Ovary (tissue), 3 donors: ENCODE results near the gene JHY.

Experiments
- EP300 ChIP-seq: sonication (generic); formaldehyde crosslinking; IDR thresholded peaks from one replicate; pipeline ENCODE4 v1.6.1; 2017; ENCODE audit warnings: antibody characterized with exemption
- POLR2A ChIP-seq: fragments of 450-650 bp; IDR thresholded peaks from one replicate; pipeline ENCODE4 v1.6.1; 2017; ENCODE audit warnings: antibody characterized with exemption, mild to moderate bottlenecking, moderate library complexity
- TF ChIP-seq, protein P1 (sequence below), 3 donors: fragments of 450-650 bp in 2 of 3; fragments of 200-600 bp in 1 of 3; IDR thresholded peaks; one replicate each; pipeline versions ENCODE4 v1.5.1 to v1.8.0; 2016 to 2022; ENCODE audit warnings: antibody characterized with exemption in 3 of 3, mild to moderate bottlenecking in 1 of 3
- donor health status: DM: no; HTN: no; CAD: no.

DNA sequence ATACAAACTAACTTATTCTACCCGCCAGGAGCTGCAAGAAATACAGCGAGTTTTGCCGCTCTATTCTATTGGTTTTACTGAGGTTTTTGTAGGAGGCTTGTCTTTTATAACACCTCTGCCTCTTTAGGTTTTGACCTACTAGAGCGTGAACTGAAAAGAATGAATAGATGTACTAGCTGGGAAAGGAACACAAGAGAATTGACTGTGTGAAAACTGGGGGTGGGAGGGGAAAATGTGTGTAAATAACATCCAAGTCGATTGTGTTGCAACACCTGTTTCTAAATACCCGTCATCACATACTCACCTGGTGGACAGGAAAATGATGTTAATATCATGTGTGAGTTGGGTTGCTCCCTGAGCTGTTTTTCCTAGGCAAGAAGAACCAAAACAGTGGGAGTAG lies 12.9 kb upstream of the JHY start:
- TF ChIP-seq, protein P1, sequence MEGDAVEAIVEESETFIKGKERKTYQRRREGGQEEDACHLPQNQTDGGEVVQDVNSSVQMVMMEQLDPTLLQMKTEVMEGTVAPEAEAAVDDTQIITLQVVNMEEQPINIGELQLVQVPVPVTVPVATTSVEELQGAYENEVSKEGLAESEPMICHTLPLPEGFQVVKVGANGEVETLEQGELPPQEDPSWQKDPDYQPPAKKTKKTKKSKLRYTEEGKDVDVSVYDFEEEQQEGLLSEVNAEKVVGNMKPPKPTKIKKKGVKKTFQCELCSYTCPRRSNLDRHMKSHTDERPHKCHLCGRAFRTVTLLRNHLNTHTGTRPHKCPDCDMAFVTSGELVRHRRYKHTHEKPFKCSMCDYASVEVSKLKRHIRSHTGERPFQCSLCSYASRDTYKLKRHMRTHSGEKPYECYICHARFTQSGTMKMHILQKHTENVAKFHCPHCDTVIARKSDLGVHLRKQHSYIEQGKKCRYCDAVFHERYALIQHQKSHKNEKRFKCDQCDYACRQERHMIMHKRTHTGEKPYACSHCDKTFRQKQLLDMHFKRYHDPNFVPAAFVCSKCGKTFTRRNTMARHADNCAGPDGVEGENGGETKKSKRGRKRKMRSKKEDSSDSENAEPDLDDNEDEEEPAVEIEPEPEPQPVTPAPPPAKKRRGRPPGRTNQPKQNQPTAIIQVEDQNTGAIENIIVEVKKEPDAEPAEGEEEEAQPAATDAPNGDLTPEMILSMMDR (IDR thresholded peaks at IDR 0.05): no peak
- no peak for TF ChIP-seq POLR2A
- TF ChIP-seq EP300: no peak
